Measurements from ENCODE around the gene GATAD2A. TPM values are rescaled to one million over a fixed set of nuclear protein-coding genes. Genes with fewer than 3 reads are reported as not detected.

The GATAD2A gene
- total RNA-seq, 2 experiments from 2014 or later, result 104 to 107 TPM

DNA sequence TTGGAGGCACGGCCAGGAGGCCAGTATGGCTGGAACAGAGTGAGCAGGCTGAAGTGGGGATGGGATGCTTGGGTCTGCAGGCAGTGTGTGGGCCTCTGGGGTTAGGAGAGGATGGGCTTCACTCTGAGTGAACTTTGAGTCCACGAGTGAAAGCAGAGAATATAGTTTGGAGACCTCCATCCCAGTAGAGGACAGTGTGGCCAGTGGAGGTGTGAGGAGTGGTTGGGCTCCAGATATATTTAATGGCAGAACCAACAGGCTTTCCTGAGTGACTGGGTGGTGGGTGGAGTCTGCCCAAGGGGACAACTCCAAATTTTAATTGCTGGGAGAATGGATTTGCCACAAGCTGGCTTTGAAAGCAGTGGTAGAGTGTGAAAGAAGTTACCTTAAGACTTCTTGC lies 27.3 kb downstream of the GATAD2A start:
- H3K27ac Mint-ChIP-seq, result peak overlapping the region; percentile 68
- H3K4me3 ChIP-seq (ENCODE audit: low read length), result no peak overlapping the region
- TF ChIP-seq, protein P1, sequence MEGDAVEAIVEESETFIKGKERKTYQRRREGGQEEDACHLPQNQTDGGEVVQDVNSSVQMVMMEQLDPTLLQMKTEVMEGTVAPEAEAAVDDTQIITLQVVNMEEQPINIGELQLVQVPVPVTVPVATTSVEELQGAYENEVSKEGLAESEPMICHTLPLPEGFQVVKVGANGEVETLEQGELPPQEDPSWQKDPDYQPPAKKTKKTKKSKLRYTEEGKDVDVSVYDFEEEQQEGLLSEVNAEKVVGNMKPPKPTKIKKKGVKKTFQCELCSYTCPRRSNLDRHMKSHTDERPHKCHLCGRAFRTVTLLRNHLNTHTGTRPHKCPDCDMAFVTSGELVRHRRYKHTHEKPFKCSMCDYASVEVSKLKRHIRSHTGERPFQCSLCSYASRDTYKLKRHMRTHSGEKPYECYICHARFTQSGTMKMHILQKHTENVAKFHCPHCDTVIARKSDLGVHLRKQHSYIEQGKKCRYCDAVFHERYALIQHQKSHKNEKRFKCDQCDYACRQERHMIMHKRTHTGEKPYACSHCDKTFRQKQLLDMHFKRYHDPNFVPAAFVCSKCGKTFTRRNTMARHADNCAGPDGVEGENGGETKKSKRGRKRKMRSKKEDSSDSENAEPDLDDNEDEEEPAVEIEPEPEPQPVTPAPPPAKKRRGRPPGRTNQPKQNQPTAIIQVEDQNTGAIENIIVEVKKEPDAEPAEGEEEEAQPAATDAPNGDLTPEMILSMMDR (IDR thresholded peaks at IDR 0.05), result no peak
- no peak for DNase-seq
- H3K27ac ChIP-seq (ENCODE audit: low read depth in 1 of 2, low read length in 2 of 2), result no peak overlapping the region
- peaks cover 27% of the 10 kb centered on the region for H3K36me3 ChIP-seq (ENCODE audit: insufficient read depth, low read length)
- intact Hi-C loops (cut with DNase I, micrococcal nuclease), result no loop called here
- H3K9me3 ChIP-seq (ENCODE audit: control insufficient read depth in 1 of 2, insufficient read depth in 1 of 2, low read length in 2 of 2), result no peaks in the 10 kb centered on the region
- H3K9me3 Mint-ChIP-seq, result no peaks in the 10 kb centered on the region
- H3K27me3 Mint-ChIP-seq, result no peaks in the 10 kb centered on the region
- H3K27me3 ChIP-seq (ENCODE audit: control insufficient read depth in 1 of 2, insufficient read depth in 2 of 2, low read length in 2 of 2), result no peaks in the 10 kb centered on the region
- no peak overlapping the region for H3K4me3 Mint-ChIP-seq
- ChIA-PET CTCF (no interaction called here), POLR2A (interaction anchor here (0.7 kb wide), 1 partner anchor 300 kb away, joined by 3 read pairs; no protein-coding TSS in a partner anchor)
- peaks cover 24% of the 10 kb centered on the region for H3K36me3 Mint-ChIP-seq (ENCODE audit: low read depth)
- H3K4me1 Mint-ChIP-seq (ENCODE audit: low read depth), result peaks cover 79% of the 10 kb centered on the region
- peaks cover 71% of the 10 kb centered on the region for H3K4me1 ChIP-seq (ENCODE audit: insufficient read depth, low read length)
- ATAC-seq (ENCODE audit: poor library complexity), result no peak

DNA sequence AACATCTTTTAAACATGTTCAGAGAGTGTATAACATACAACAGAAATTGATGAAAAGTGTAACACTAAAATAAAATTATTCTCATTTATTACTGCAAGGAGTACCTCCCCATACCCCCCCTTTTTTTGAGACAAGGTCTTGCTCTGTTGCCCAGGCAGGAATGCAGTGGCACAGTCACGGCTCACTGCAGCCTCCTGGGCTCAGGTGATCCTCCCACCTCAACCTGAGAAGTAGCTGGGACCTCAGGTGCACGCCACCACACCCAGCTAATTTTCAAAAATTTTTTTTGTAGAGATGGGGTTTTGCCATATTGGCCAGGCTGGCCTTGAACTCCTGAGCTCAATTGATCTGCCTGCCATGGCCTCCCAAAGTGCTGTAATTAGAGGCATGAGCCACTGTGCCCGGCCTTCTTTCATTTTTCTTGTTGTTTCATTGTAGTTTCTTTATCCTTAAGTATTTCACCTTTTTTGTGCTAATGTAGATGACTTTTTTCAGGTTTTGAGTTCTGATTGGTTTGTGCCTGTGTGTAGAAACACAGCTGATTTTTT lies 28.3 kb downstream of the GATAD2A start:
- H3K4me1 ChIP-seq (ENCODE audit: insufficient read depth, low read length), result peaks cover 69% of the 10 kb centered on the region
- H3K36me3 ChIP-seq (ENCODE audit: insufficient read depth, low read length), result peaks cover 21% of the 10 kb centered on the region
- H3K27ac ChIP-seq (ENCODE audit: low read depth in 1 of 2, low read length in 2 of 2), result peak overlapping the region in 1 of 2 donors; percentile 8
- Mint-ChIP-seq H3K4me1 (ENCODE audit: low read depth) (peaks cover 75% of the 10 kb centered on the region), H3K27me3 (no peaks in the 10 kb centered on the region), H3K27ac (peak overlapping the region; percentile 68), H3K4me3 (no peak overlapping the region), H3K9me3 (no peaks in the 10 kb centered on the region), H3K36me3 (ENCODE audit: low read depth) (peaks cover 28% of the 10 kb centered on the region)
- TF ChIP-seq, protein P1 (IDR thresholded peaks at IDR 0.05), result no peak
- H3K4me3 ChIP-seq (ENCODE audit: low read length), result no peak overlapping the region
- ATAC-seq (ENCODE audit: poor library complexity) (no peak), DNase-seq (no peak)
- CTCF ChIA-PET, result interaction anchor here (1.0 kb wide), 1 partner anchor 57 kb away, joined by 5 read pairs; no protein-coding TSS in a partner anchor
- intact Hi-C loops (cut with DNase I, micrococcal nuclease), result no loop called here
- no peaks in the 10 kb centered on the region for H3K27me3 ChIP-seq (ENCODE audit: control insufficient read depth in 1 of 2, insufficient read depth in 2 of 2, low read length in 2 of 2)
- no peaks in the 10 kb centered on the region for H3K9me3 ChIP-seq (ENCODE audit: control insufficient read depth in 1 of 2, insufficient read depth in 1 of 2, low read length in 2 of 2)
- POLR2A ChIA-PET, result interaction anchor here (1.1 kb wide), 1 partner anchor 8 kb away, joined by 3 read pairs; no protein-coding TSS in a partner anchor

DNA sequence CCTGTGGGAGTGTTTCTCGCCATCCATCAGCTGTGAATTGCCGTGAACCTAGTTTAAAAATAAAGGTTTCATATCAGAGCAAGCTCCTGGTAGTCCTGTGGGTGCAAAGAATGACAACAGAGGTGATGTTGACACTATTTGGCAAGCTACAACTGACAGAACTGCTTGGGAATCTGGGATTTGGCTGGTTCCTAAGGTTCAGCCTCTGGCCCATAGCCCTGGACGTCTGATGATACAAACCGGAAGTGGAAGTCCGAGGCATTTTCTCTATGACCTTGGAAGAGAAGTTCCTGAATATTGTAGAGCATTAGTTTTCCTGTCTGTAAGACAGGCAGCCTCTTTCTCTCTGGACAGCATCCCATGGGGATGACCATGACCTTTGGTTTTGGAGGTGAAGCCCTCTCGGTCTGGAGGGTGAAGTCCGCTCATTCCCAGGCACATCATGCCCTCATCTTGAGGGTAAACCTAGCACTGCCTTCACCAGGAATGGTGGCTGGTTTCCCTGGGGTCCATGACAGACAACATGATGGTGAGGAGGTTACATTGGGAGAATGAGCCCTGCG lies 29.1 kb downstream of the GATAD2A start:
- Mint-ChIP-seq H3K36me3 (ENCODE audit: low read depth) (peaks cover 35% of the 10 kb centered on the region), H3K4me1 (ENCODE audit: low read depth) (peaks cover 75% of the 10 kb centered on the region), H3K9me3 (no peaks in the 10 kb centered on the region), H3K27me3 (no peaks in the 10 kb centered on the region), H3K4me3 (no peak overlapping the region), H3K27ac (peak overlapping the region; percentile 68)
- TF ChIP-seq, protein P1 (IDR thresholded peaks at IDR 0.05), result no peak
- intact Hi-C loops (cut with DNase I, micrococcal nuclease), result no loop called here
- Histone ChIP-seq H3K4me1 (ENCODE audit: insufficient read depth, low read length) (peaks cover 64% of the 10 kb centered on the region), H3K27me3 (ENCODE audit: control insufficient read depth in 1 of 2, insufficient read depth in 2 of 2, low read length in 2 of 2) (no peaks in the 10 kb centered on the region), H3K4me3 (ENCODE audit: low read length) (no peak overlapping the region), H3K36me3 (ENCODE audit: insufficient read depth, low read length) (peaks cover 18% of the 10 kb centered on the region), H3K9me3 (ENCODE audit: control insufficient read depth in 1 of 2, insufficient read depth in 1 of 2, low read length in 2 of 2) (no peaks in the 10 kb centered on the region), H3K27ac (ENCODE audit: low read depth in 1 of 2, low read length in 2 of 2) (no peak overlapping the region)
- DNase-seq, result no peak
- ATAC-seq (ENCODE audit: poor library complexity), result no peak
- ChIA-PET POLR2A (interaction anchor here (1.1 kb wide), 1 partner anchor 9 kb away, joined by 3 read pairs; no protein-coding TSS in a partner anchor), CTCF (interaction anchor here (1.0 kb wide), 1 partner anchor 56 kb away, joined by 5 read pairs; no protein-coding TSS in a partner anchor)

Data from CD4-positive, alpha-beta T cell (primary cell).